Thoracic aorta (tissue), 2 donors: ENCODE results near the gene ADAM29. TPM values are rescaled to one million over a fixed set of nuclear protein-coding genes. Genes with fewer than 3 reads are reported as not detected.

Experiments
- ATAC-seq: fragments of 150-250 bp; one replicate; pipeline ENCODE4 v1.8.0; 2017; ENCODE audit warnings: low read depth; ENCODE audit not compliant: insufficient number of reproducible peaks, low FRiP score
- DNase-seq: peaks from one replicate; pipeline ENCODE4 v3.0.0-alpha.2; 2020; ENCODE audit warnings: low spot score
- H3K27ac ChIP-seq, 2 donors: fragments of 200-600 bp; sonication (generic); 1 replicate in 1 of 2; 2 replicates in 1 of 2; pipeline ENCODE4 v1.5.1; 2016; ENCODE audit warnings: mild to moderate bottlenecking in 2 of 2, moderate library complexity in 2 of 2
- H3K27me3 ChIP-seq: fragments of 200-600 bp; sonication (generic); replicated peaks from 2 replicates; pipeline ENCODE4 v1.6.0; 2016; ENCODE audit warnings: mild to moderate bottlenecking; ENCODE audit not compliant: insufficient read depth
- H3K36me3 ChIP-seq: fragments of 200-600 bp; sonication (generic); one replicate; pipeline ENCODE4 v1.5.1; 2016
- H3K4me1 ChIP-seq, 2 donors: fragments of 200-600 bp; sonication (generic); 1 replicate in 1 of 2; 2 replicates in 1 of 2; pipeline versions ENCODE4 v1.5.1 to v1.6.0; 2016; ENCODE audit warnings: low read depth in 2 of 2, mild to moderate bottlenecking in 1 of 2; ENCODE audit not compliant: control insufficient read depth in 1 of 2
- H3K4me3 ChIP-seq: fragments of 200-600 bp; sonication (generic); 2 replicates; pipeline ENCODE4 v1.5.1; 2016; ENCODE audit warnings: mild to moderate bottlenecking
- H3K9me3 ChIP-seq: fragments of 200-600 bp; sonication (generic); 2 replicates; pipeline ENCODE4 v1.5.1; 2016
- total RNA-seq, 2 donors: library from RNA; depleted of rRNA; stranded (reverse); fragments of >200 nt; gene quantifications; one replicate each; pipeline versions ENCODE4 v1.1.0 to v1.2.3, GENCODE V29; 2016
- TF ChIP-seq, protein P1 (sequence below): fragments of 200-600 bp; sonication (generic); IDR thresholded peaks from one replicate; pipeline ENCODE4 v1.5.1; 2019; ENCODE audit warnings: antibody characterized with exemption

ADAM29 gene
- total RNA-seq, 2 donors from 2014 or later = not detected

DNA sequence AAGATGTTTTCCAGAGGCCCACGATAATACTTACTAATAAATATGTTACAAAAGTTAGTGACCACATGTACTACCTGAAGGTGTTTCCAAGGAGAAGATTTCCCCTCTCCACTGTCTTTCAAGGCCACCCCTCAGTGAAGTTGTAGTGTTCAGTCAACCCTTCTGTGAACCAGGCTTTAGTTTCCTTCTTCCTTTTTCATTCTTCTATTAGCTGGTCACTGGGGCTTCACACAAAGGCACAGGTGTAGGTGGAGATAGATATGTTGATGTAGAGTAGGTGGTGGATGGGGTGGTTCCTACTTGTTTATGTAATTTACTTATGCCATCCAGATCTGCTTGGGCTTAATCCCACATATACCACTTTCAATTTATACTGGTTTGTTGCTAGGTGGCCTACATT lies 43.3 kb upstream of the ADAM29 start:
- no peak for DNase-seq
- TF ChIP-seq, protein P1, sequence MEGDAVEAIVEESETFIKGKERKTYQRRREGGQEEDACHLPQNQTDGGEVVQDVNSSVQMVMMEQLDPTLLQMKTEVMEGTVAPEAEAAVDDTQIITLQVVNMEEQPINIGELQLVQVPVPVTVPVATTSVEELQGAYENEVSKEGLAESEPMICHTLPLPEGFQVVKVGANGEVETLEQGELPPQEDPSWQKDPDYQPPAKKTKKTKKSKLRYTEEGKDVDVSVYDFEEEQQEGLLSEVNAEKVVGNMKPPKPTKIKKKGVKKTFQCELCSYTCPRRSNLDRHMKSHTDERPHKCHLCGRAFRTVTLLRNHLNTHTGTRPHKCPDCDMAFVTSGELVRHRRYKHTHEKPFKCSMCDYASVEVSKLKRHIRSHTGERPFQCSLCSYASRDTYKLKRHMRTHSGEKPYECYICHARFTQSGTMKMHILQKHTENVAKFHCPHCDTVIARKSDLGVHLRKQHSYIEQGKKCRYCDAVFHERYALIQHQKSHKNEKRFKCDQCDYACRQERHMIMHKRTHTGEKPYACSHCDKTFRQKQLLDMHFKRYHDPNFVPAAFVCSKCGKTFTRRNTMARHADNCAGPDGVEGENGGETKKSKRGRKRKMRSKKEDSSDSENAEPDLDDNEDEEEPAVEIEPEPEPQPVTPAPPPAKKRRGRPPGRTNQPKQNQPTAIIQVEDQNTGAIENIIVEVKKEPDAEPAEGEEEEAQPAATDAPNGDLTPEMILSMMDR = no peak
- Histone ChIP-seq H3K27ac (no peak overlapping the region), H3K36me3 (no peaks in the 10 kb centered on the region), H3K4me1 (no peaks in the 10 kb centered on the region), H3K4me3 (no peak overlapping the region), H3K9me3 (no peaks in the 10 kb centered on the region), H3K27me3 (no peaks in the 10 kb centered on the region)
- ATAC-seq = no peak

DNA sequence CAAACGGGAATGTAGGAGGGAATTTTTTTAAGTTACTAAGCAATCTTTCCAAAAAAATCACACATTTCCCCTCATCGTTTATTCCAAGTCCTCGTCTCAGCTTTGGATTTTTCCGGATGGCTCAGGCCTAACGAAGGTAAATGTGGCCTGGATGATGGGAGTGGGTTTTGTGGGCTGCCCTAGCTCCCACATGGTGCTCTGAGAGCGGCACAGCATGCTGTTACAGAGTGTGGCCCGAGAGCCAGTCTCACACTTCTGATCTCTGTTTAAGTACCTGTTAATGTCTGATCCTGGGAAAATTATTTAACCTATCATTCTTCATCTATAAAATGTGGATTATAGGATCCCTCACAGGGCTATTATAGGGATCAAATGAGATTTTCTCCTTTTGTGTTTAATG lies 38.2 kb upstream of the ADAM29 start:
- Histone ChIP-seq H3K27me3 (no peaks in the 10 kb centered on the region), H3K4me1 (no peaks in the 10 kb centered on the region), H3K4me3 (no peak overlapping the region), H3K36me3 (no peaks in the 10 kb centered on the region), H3K27ac (no peak overlapping the region), H3K9me3 (no peaks in the 10 kb centered on the region)
- TF ChIP-seq, protein P1 = no peak
- ATAC-seq = no peak
- no peak for DNase-seq

DNA sequence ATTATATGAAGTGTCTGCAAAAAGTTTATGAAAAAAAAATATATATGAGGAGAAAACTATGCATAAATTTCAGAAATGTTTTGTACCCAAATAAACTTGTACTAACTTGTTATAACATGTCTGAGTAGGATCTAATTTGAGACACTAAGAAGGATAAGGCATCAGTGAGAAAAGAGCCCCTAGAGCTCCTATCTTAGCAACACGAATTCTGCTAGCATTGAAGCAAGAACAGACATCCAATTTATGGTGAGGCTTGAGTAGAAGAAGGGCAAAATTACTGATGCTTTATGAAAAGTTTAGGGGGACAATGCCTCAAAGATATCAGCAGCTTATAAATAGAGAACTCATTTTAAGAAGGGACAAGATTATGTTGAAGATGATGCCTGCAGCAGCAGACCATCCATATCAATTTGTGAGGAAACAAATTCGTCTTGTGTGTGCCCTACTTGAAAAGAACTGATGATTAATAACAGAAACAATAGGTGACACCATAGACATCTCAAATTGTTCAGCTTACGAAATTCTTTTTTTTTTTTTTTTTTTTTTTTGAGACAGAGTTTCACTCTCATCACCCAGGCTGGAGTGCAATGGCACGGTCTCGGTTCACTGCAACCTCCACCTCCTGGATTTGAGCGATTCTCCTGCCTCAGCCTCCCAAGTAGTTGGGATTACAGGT lies 35.7 kb upstream of the ADAM29 start:
- TF ChIP-seq, protein P1 = no peak
- Histone ChIP-seq H3K27me3 (no peaks in the 10 kb centered on the region), H3K4me1 (no peaks in the 10 kb centered on the region), H3K27ac (no peak overlapping the region), H3K36me3 (no peaks in the 10 kb centered on the region), H3K4me3 (no peak overlapping the region), H3K9me3 (no peaks in the 10 kb centered on the region)
- ATAC-seq (no peak), DNase-seq (no peak)

DNA sequence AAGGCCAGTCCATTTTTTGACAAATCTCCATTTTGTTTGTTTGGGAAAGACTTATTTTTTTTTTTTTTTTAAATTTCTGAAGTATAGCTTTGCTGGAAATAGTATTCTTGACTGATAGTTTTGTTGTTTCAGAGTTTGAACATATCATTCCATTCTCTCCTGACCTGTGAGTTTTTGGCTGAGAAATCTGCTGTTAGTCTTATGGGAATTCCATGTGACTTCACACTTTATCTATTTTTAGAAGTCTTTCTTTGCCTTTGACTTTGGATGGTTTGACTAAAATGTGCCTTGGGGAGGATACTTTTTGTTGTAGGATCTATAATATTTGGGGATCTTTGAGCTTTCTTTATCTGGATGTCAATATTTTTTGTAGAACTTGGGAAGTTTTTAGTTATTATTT lies 10.7 kb upstream of the ADAM29 start:
- no peaks in the 10 kb centered on the region for H3K9me3 ChIP-seq
- no peak for ATAC-seq

DNA sequence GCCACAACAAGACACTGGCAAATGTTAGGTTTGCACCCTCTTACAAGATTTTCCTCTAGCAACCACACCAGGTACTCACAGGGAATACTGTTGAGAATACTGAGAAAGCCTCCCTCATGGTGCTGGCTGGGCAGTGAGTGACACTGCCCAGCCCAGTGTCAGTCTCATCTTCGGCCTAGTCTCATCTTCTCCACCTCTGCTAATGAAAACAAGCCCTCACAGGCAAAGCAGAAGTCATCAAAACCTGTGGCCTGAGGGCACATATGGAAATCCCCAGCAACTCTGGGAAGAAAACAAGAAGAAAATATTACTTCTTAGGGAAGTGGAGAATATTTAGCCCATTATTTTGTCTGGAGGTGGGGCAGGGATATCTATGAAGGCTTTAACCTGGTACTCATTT lies 7.9 kb upstream of the ADAM29 start:
- Histone ChIP-seq H3K27ac (no peak overlapping the region), H3K4me3 (no peak overlapping the region), H3K9me3 (no peaks in the 10 kb centered on the region), H3K4me1 (no peaks in the 10 kb centered on the region), H3K36me3 (no peaks in the 10 kb centered on the region), H3K27me3 (no peaks in the 10 kb centered on the region)
- TF ChIP-seq, protein P1 = no peak
- no peak for DNase-seq
- no peak for ATAC-seq

More for the DNA sequence above, 10.7 kb upstream of the ADAM29 start:
- H3K36me3 ChIP-seq = no peaks in the 10 kb centered on the region
- DNase-seq = no peak
- no peaks in the 10 kb centered on the region for H3K27me3 ChIP-seq
- no peak overlapping the region for H3K4me3 ChIP-seq
- TF ChIP-seq, protein P1 = no peak
- H3K4me1 ChIP-seq = no peaks in the 10 kb centered on the region
- H3K27ac ChIP-seq = no peak overlapping the region
